K562 (cell line): ENCODE data around the gene CCNY. TPM values are rescaled to one million over a fixed set of nuclear protein-coding genes. Genes with fewer than 3 reads are reported as not detected.
A peak's percentile ranks its signal among the peaks of the same experiment; 100 is the strongest.

ENCODE experiments used
- ATAC-seq: fragments of 200-7000 bp; cut with Tn5 transposase; 3 replicates; pipeline ENCODE4 v1.9.1; 2020; ENCODE audit warnings: moderate library complexity
- BruUV-seq: library from RNA; stranded (reverse); fragments of 400-500 nt; replicated peaks from 2 replicates; lab custom pipeline; 2021; lab: Mats Ljungman, UMichigan
- CTCF ChIA-PET: fragments of 300-600 bp; formaldehyde crosslinking; extraction: SDS; loops from one replicate; lab custom pipeline; 2021; ENCODE audit warnings: low intra/inter-chr PET ratio; lab: Yijun Ruan, JAX
- POLR2A ChIA-PET: fragments of 300-600, 350-650 bp; sonication (Branson Sonifier 250); formaldehyde crosslinking; extraction: SDS; loops from one replicate; lab custom pipeline; 2021; ENCODE audit warnings: antibody characterized with exemption, inconsistent platforms; lab: Yijun Ruan, JAX
- DNase-seq, 4 experiments: peaks; one replicate each; pipeline versions ENCODE4 v3.0.0 to v3.0.0-alpha.2; 2011 to 2018; ENCODE audit warnings: low spot score in 3 of 4, mixed read lengths in 3 of 4; ENCODE audit errors: extremely low read depth in 1 of 4
- FAIRE-seq: peaks from 2 replicates; lab custom pipeline; 2011; peaks lifted over from hg19 to GRCh38; lab: Jason Lieb, UNC
- H2AFZ ChIP-seq: 2 replicates; pipeline ENCODE4 v1.6.0; 2011; ENCODE audit warnings: low read depth, low read length, control low read depth, inconsistent platforms
- H3K27ac ChIP-seq: fragments of 200-600 bp; 3 replicates; pipeline ENCODE4 v1.8.0; 2011; ENCODE audit warnings: low read depth, mild to moderate bottlenecking, control low read depth, inconsistent platforms, low read length, moderate library complexity, mixed read lengths; ENCODE audit errors: extremely low read depth
- H3K27me3 ChIP-seq, 2 experiments: fragments of 300-600 bp in 1 of 2; 2 replicates in 1 of 2; 3 replicates in 1 of 2; pipeline versions ENCODE4 v1.6.0 to v1.8.0; 2011; ENCODE audit warnings: inconsistent platforms in 2 of 2, low read length in 2 of 2, mild to moderate bottlenecking in 1 of 2, mixed read lengths in 1 of 2, moderate library complexity in 1 of 2; ENCODE audit not compliant: control insufficient read depth in 2 of 2, insufficient read depth in 2 of 2
- H3K36me3 ChIP-seq: fragments of 300-600 bp; 3 replicates; pipeline ENCODE4 v1.8.0; 2011; ENCODE audit warnings: mild to moderate bottlenecking, low read length, inconsistent platforms; ENCODE audit not compliant: control insufficient read depth, insufficient read depth
- H3K4me1 ChIP-seq, 2 experiments: fragments of 200-600 bp in 1 of 2; replicated peaks in 1 of 2; 2 replicates in 1 of 2; 3 replicates in 1 of 2; pipeline versions ENCODE4 v1.5.1 to v1.8.0; 2011; ENCODE audit warnings: inconsistent platforms in 2 of 2, low read length in 2 of 2, mild to moderate bottlenecking in 1 of 2, mixed read lengths in 1 of 2, moderate library complexity in 1 of 2; ENCODE audit not compliant: control insufficient read depth in 2 of 2, insufficient read depth in 2 of 2
- H3K4me2 ChIP-seq: 2 replicates; pipeline ENCODE4 v1.6.1; 2011; ENCODE audit warnings: low read length, control low read depth, inconsistent platforms, mixed read lengths; ENCODE audit not compliant: insufficient read depth
- H3K4me3 ChIP-seq: fragments of 200-600 bp; sonication (generic), shearing (Covaris generic); 2 replicates; pipeline ENCODE4 v1.5.1; 2016; ENCODE audit warnings: control low read depth, inconsistent platforms
- H3K79me2 ChIP-seq: fragments of 200-600 bp; 3 replicates; pipeline ENCODE4 v1.8.0; 2011; ENCODE audit warnings: low read length, inconsistent platforms; ENCODE audit not compliant: control insufficient read depth, insufficient read depth
- H3K9ac ChIP-seq, 2 experiments: 2 replicates each; pipeline versions ENCODE4 v1.6.0 to v1.6.1; 2011; ENCODE audit warnings: low read depth in 2 of 2, low read length in 2 of 2, control low read depth in 1 of 2, inconsistent platforms in 1 of 2, mild to moderate bottlenecking in 1 of 2, mixed read lengths in 1 of 2; ENCODE audit not compliant: insufficient read depth in 1 of 2
- H3K9me1 ChIP-seq: one replicate; pipeline ENCODE4 v1.6.0; 2011; ENCODE audit warnings: inconsistent platforms, mild to moderate bottlenecking, low read length, moderate library complexity; ENCODE audit not compliant: control insufficient read depth, insufficient read depth
- H3K9me3 ChIP-seq: replicated peaks from 2 replicates; pipeline ENCODE4 v1.5.1; 2011; ENCODE audit warnings: low read depth, low read length, inconsistent platforms; ENCODE audit not compliant: control insufficient read depth, insufficient read depth
- H4K20me1 ChIP-seq: replicated peaks from 2 replicates; pipeline ENCODE4 v1.6.1; 2011; ENCODE audit warnings: low read length, inconsistent platforms, mixed read lengths; ENCODE audit not compliant: control insufficient read depth, insufficient read depth
- GATA2 ChIP-seq: sonication (generic); formaldehyde crosslinking; IDR thresholded peaks from 2 replicates; pipeline ENCODE4 v1.4.0; 2020; ENCODE audit warnings: mild to moderate bottlenecking, missing genetic modification reagents
- KLF10 ChIP-seq: fragments of 250-450 bp; sonication (Bioruptor Pico); IDR thresholded peaks from 2 replicates; pipeline ENCODE4 v1.6.1; 2021; ENCODE audit warnings: matching md5 sums
- MXI1 ChIP-seq: IDR thresholded peaks from 2 replicates; pipeline ENCODE4 v1.6.1; 2011; ENCODE audit warnings: low read depth, mild to moderate bottlenecking, improper control_type of control experiment, low read length
- POLR2G ChIP-seq: fragments of 200-400 bp; formaldehyde crosslinking; IDR thresholded peaks from 2 replicates; pipeline ENCODE4 v1.6.1; 2017; ENCODE audit warnings: low read depth, mild to moderate bottlenecking, antibody characterized with exemption, low read length, moderate library complexity
- WGBS: fragments of 100-300 bp; shearing (Covaris generic); methylation state at CpG from one replicate; pipeline ENCODE4 v1.1.6; 2016; ENCODE audit warnings: low coverage, mixed read lengths; ENCODE audit not compliant: insufficient coverage; ENCODE audit errors: missing lambda C conversion rate; 5-methylcytosine and 5-hydroxymethylcytosine counted together
- in situ Hi-C: fragments of 300-500 bp; cut with MboI; formaldehyde crosslinking; loops from 4 replicates; pipeline ENCODE4 v1.15.0; 2018; ENCODE audit warnings: inconsistent platforms, mixed read lengths
- intact Hi-C: fragments of 100-400 bp; cut with micrococcal nuclease; formaldehyde crosslinking; loops from 2 replicates; pipeline ENCODE4 v1.14.2; 2022
- polyA plus RNA-seq, 8 experiments: library from polyadenylated mRNA; depleted of rRNA in 4 of 8; stranded (reverse) in 5 of 8; unstranded in 3 of 8; fragments of >200 nt; fragmentation: Nextera tagmentation in 2 of 8; fragmentation: Illumina TruSeq in 1 of 8; extraction: Ambion mirVana in 2 of 8; extraction: Trizol in 1 of 8; gene quantifications; 2 replicates each; pipeline versions ENCODE4 v1.2.1 to v1.2.3, GENCODE V29; 2011 to 2014; ENCODE audit warnings: inconsistent platforms in 1 of 8, missing spikeins in 1 of 8
- total RNA-seq, 7 experiments: library from RNA; depleted of rRNA in 6 of 7; stranded (reverse); fragments of >200 nt in 6 of 7; fragmentation: Illumina TruSeq in 2 of 7; extraction: Trizol in 2 of 7; gene quantifications; 2 replicates each; pipeline versions ENCODE4 v1.2.1 to v1.2.3, GENCODE V29; 2011 to 2021; ENCODE audit warnings: low replicate concordance in 1 of 7
- TF ChIP-seq, protein P1 (sequence below): fragments of 200-800 bp; sonication (Bioruptor generic); IDR thresholded peaks from 2 replicates; pipeline ENCODE4 v1.6.1; 2017; ENCODE audit warnings: missing genetic modification characterization, missing compliant biosample characterization

CCNY gene
- total and polyA plus RNA-seq, 9 of the 15 experiments (the other 6 are each of a cell fraction or from before 2014, with no cell fraction given) = 8.4 to 109 (median 38.6) TPM

DNA sequence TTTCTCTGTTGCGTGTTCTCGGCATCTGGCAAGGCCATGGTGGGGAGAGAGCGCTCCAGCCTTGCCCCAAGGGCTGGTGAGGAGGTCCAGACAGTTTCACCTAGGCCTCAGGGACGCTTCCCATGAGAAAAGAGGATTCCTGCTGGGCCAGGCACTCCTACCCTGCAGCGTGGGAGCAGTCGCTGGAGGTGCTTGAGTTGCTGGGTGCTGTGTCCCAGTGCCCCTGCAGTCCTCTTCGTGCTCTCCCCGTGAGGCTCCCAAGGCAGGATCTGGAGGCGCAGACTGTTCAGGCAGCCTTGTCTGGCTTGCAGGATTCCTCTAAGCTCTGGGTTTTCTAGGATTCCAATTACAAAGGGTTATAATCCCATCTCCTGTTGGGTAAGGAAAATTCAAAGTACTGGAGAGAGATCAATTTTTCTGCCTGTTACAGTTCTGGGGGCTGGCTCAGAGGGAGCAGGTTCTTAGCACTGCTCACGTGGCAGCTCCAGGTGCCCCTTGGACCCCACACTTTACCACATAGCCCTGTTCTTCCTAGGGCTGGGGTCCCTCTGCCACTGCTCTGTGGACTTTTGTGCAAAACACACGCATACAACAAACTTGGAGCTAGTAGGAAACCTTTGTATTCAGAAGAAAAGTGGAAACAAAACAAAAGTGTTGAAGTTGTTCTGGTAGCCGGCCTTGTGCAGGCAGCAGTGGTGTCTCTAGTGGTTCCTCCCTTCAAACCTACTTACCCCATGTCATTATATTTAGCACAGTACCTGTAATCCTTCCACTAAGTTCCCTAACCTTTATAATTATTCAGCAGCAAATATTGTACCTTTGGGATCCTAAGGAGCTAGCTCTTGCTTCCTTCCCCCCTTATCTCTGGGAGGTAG lies 60.5 kb downstream of the CCNY start:
- ATAC-seq (no peak; the same call in 2 of the 3 replicates), DNase-seq (no peak), FAIRE-seq (no peak)
- TF ChIP-seq MXI1 (no peak), POLR2G (0 out of 2 replicates have a peak, but pooled peaks have one; percentile 30)
- no peaks in the 10 kb centered on the region; the same call in 2 of the 3 replicates for H3K36me3 ChIP-seq
- POLR2A ChIA-PET = interaction anchor here (0.7 to 2.5 kb wide), 3 partner anchors 11 to 906 kb away, joined by 3 to 7 read pairs (median 3); no protein-coding TSS in a partner anchor
- H3K4me3 ChIP-seq = no peak overlapping the region
- intact Hi-C loops = no loop called here
- no peaks in the 10 kb centered on the region; the same call in 1 of the 2 replicates for H3K9me3 ChIP-seq
- H4K20me1 ChIP-seq = 0 out of 2 replicates have a peak, but pooled peaks cover 3% of the 10 kb centered on the region
- in situ Hi-C loops = no loop called here
- peak overlapping the region; percentile 2; the same call in 1 of the 3 replicates for H3K27ac ChIP-seq
- no peaks in the 10 kb centered on the region for H3K27me3 ChIP-seq
- peaks cover 26 to 93% of the 10 kb centered on the region in 2 experiments for H3K4me1 ChIP-seq
- H3K4me2 ChIP-seq = peak overlapping the region; percentile 10; the same call in 1 of the 2 replicates
- peaks cover 99% of the 10 kb centered on the region for H3K79me2 ChIP-seq
- H3K9ac ChIP-seq = peak overlapping the region in 1 of 2 experiments; percentile 76; a peak in 2 of 4 replicates
- H3K9me1 ChIP-seq = peaks cover 3% of the 10 kb centered on the region
- BruUV-seq = no TSS peak
- H2AFZ ChIP-seq = no peak overlapping the region
- WGBS = 76% methylated on average over 10 of the region's 12 CpGs
- CTCF ChIA-PET = no interaction called here

DNA sequence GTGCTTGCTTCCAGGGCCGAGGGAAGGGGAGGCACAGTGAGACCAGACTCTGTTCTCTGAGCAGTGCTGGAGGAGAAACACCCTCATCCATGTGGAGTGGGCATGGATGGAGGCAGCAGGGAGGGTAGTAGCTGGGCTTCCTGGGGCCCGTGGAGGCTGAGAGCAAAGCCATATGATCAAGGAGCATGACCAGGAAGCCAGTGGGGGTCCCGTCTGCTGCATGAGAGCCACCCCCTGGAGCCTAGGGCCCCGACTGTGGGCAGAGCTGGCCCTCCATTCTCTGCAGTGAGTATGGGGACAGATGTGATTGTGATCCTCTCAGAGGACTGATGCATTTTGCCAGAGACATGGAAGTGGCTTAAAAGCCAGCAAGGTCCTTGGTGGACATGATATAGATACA lies 61.6 kb downstream of the CCNY start:
- Histone ChIP-seq H3K27me3 (no peaks in the 10 kb centered on the region), H2AFZ (no peak overlapping the region), H3K9me1 (peaks cover 3% of the 10 kb centered on the region), H4K20me1 (0 out of 2 replicates have a peak, but pooled peaks cover 3% of the 10 kb centered on the region), H3K9ac (peak overlapping the region; percentile 12 to 32; a peak in 1 of 4 replicates), H3K9me3 (no peaks in the 10 kb centered on the region; the same call in none of the 2 replicates), H3K4me1 (peaks cover 20 to 83% of the 10 kb centered on the region in 2 experiments), H3K79me2 (peaks cover 99% of the 10 kb centered on the region), H3K27ac (no peak overlapping the region; the same call in 2 of the 3 replicates), H3K4me3 (no peak overlapping the region), H3K4me2 (no peak overlapping the region), H3K36me3 (no peaks in the 10 kb centered on the region; the same call in 2 of the 3 replicates)
- TF ChIP-seq, protein P1, sequence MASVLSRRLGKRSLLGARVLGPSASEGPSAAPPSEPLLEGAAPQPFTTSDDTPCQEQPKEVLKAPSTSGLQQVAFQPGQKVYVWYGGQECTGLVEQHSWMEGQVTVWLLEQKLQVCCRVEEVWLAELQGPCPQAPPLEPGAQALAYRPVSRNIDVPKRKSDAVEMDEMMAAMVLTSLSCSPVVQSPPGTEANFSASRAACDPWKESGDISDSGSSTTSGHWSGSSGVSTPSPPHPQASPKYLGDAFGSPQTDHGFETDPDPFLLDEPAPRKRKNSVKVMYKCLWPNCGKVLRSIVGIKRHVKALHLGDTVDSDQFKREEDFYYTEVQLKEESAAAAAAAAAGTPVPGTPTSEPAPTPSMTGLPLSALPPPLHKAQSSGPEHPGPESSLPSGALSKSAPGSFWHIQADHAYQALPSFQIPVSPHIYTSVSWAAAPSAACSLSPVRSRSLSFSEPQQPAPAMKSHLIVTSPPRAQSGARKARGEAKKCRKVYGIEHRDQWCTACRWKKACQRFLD (CRISPR knock-in tag) = 0 out of 2 replicates have a peak, but pooled peaks have one; percentile 9
- TF ChIP-seq KLF10 (CRISPR knock-in tag) = no peak
- TF ChIP-seq GATA2 = no peak
- intact Hi-C loops (no loop called here), in situ Hi-C loops (no loop called here)
- peak; percentile 6; the same call in 2 of the 3 replicates for ATAC-seq
- no TSS peak for BruUV-seq
- 64% methylated on average over 2 of the region's 4 CpGs for WGBS
- ChIA-PET POLR2A (interaction anchor here (1.3 to 2.5 kb wide), 2 partner anchors 12 to 17 kb away, joined by 3 to 7 read pairs; no protein-coding TSS in a partner anchor), CTCF (no interaction called here)
- no peak for FAIRE-seq
- DNase-seq = no peak
